Loucy (cell line): ENCODE data around the gene OPRM1.
A peak's percentile ranks its signal among the peaks of the same experiment; 100 is the strongest.

Experiments
- H2AFZ ChIP-seq: fragments of 200-600 bp; sonication (generic); 2 replicates; pipeline ENCODE4 v1.6.0; 2016; ENCODE audit warnings: antibody characterized with exemption, mild to moderate bottlenecking, low read length, moderate library complexity
- H3F3A ChIP-seq: fragments of 200-600 bp; 2 replicates; pipeline ENCODE4 v1.6.0; 2016; ENCODE audit warnings: antibody characterized with exemption, low read depth, mild to moderate bottlenecking
- H3K27me3 ChIP-seq: fragments of 200-600 bp; sonication (generic); 2 replicates; pipeline ENCODE4 v1.6.1; 2014; ENCODE audit warnings: low read length, mild to moderate bottlenecking; ENCODE audit not compliant: insufficient read depth, poor library complexity, severe bottlenecking
- H3K36me3 ChIP-seq: fragments of 200-600 bp; sonication (generic); 2 replicates; pipeline ENCODE4 v1.6.1; 2016; ENCODE audit warnings: low read length; ENCODE audit not compliant: insufficient read depth
- H3K4me1 ChIP-seq: fragments of 200-600 bp; sonication (generic); 2 replicates; pipeline ENCODE4 v1.5.1; 2014; ENCODE audit warnings: low read length, mild to moderate bottlenecking; ENCODE audit not compliant: insufficient read depth, poor library complexity, severe bottlenecking
- H3K4me2 ChIP-seq: fragments of 200-600 bp; sonication (generic); 2 replicates; pipeline ENCODE4 v1.6.0; 2014; ENCODE audit warnings: antibody characterized with exemption, low read length, low read depth, mild to moderate bottlenecking; ENCODE audit not compliant: poor library complexity, severe bottlenecking
- H3K4me3 ChIP-seq: fragments of 200-600 bp; sonication (generic); 2 replicates; pipeline ENCODE4 v1.5.1; 2014; ENCODE audit warnings: low read length, mild to moderate bottlenecking, mixed read lengths; ENCODE audit not compliant: poor library complexity, severe bottlenecking
- H3K79me2 ChIP-seq: fragments of 200-600 bp; sonication (generic); 2 replicates; pipeline ENCODE4 v1.6.1; 2014; ENCODE audit warnings: low read length; ENCODE audit not compliant: insufficient read depth
- H3K9ac ChIP-seq: fragments of 200-600 bp; sonication (generic); 2 replicates; pipeline ENCODE4 v1.6.0; 2014; ENCODE audit warnings: mild to moderate bottlenecking, low read depth, low read length, moderate library complexity; ENCODE audit not compliant: poor library complexity, severe bottlenecking
- H3K9me2 ChIP-seq: fragments of 200-600 bp; sonication (generic); replicated peaks from 2 replicates; pipeline ENCODE4 v1.6.1; 2016; ENCODE audit warnings: low read depth, low read length, mixed read lengths
- H3K9me3 ChIP-seq: fragments of 200-600 bp; sonication (generic); 2 replicates; pipeline ENCODE4 v1.6.1; 2014; ENCODE audit warnings: mild to moderate bottlenecking, antibody characterized with exemption, low read length, low read depth; ENCODE audit not compliant: insufficient read depth
- H4K20me1 ChIP-seq: fragments of 200-600 bp; sonication (generic); 2 replicates; pipeline ENCODE4 v1.6.0; 2014; ENCODE audit warnings: antibody characterized with exemption, low read length, mild to moderate bottlenecking; ENCODE audit not compliant: insufficient read depth, poor library complexity, severe bottlenecking
- EZH2phosphoT487 ChIP-seq: fragments of 200-600 bp; IDR thresholded peaks from 2 replicates; pipeline ENCODE4 v1.6.1; 2018; ENCODE audit warnings: antibody characterized with exemption, mild to moderate bottlenecking, moderate library complexity, borderline replicate concordance
- TF ChIP-seq, protein P1 (sequence below): fragments of 200-600 bp; sonication (generic); conservative IDR thresholded peaks from 2 replicates; pipeline ENCODE4 v1.5.1; 2014; ENCODE audit warnings: mild to moderate bottlenecking, antibody characterized with exemption, low read length

The OPRM1 gene

DNA sequence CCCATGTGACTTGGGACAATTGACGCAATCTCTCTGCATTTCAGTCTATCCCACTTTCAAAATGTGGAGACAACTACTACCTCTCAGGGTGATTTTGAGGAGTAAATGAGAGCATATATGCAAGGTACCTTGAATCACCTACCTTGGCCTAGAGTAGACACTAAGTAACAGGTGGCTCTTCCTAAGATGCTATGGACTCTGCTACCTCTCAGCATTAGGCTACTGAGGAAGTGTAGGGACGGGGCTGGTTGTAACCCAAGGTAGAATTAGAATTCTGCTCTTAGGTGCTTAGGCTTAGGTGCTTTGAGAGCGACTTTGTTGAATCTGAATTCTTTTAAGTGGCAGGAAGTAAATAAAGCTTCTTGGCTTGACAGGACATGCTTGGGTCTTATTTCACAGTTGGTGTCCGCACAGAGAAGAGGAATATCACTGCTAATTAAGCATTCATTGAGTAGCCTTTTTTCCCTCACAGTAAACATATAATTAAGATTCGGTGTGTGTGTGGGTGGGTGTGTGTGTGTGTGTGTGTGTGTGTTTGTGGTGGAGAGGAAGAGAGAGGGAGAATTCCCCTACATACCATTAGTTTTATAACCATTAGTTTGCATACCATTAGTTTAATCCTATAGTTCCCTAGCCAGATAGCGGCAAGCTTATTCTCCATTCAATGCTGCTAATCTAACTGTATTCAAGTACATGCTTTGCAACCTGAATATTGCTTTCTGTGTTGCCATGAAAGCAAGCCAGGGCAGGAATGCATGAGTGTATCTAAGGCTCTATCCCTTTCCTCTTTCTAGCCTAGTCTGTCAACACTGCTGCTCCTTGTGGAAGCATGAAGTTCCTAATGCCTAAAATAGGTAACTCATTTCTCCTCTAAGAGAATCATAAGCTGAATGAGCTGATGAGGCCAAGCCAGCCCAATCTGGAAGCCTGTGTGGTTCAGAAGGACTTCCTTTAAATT lies 205.0 kb downstream of the OPRM1 start:
- 0 out of 2 replicates have a peak, but pooled peaks cover 2% of the 10 kb centered on the region for H3F3A ChIP-seq
- no peaks in the 10 kb centered on the region for H3K27me3 ChIP-seq
- H3K79me2 ChIP-seq: peaks cover 18% of the 10 kb centered on the region
- H4K20me1 ChIP-seq: no peaks in the 10 kb centered on the region
- H3K36me3 ChIP-seq: no peaks in the 10 kb centered on the region
- H3K4me2 ChIP-seq: peak overlapping the region; percentile 90
- peak overlapping the region; percentile 53 for H3K9ac ChIP-seq
- no peak overlapping the region for H2AFZ ChIP-seq
- H3K4me3 ChIP-seq: peak overlapping the region; percentile 75
- H3K9me2 ChIP-seq: no peaks in the 10 kb centered on the region
- TF ChIP-seq, protein P1, sequence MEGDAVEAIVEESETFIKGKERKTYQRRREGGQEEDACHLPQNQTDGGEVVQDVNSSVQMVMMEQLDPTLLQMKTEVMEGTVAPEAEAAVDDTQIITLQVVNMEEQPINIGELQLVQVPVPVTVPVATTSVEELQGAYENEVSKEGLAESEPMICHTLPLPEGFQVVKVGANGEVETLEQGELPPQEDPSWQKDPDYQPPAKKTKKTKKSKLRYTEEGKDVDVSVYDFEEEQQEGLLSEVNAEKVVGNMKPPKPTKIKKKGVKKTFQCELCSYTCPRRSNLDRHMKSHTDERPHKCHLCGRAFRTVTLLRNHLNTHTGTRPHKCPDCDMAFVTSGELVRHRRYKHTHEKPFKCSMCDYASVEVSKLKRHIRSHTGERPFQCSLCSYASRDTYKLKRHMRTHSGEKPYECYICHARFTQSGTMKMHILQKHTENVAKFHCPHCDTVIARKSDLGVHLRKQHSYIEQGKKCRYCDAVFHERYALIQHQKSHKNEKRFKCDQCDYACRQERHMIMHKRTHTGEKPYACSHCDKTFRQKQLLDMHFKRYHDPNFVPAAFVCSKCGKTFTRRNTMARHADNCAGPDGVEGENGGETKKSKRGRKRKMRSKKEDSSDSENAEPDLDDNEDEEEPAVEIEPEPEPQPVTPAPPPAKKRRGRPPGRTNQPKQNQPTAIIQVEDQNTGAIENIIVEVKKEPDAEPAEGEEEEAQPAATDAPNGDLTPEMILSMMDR: no peak
- no peak for TF ChIP-seq EZH2phosphoT487
- no peaks in the 10 kb centered on the region for H3K9me3 ChIP-seq
- H3K4me1 ChIP-seq: peaks cover 60% of the 10 kb centered on the region

DNA sequence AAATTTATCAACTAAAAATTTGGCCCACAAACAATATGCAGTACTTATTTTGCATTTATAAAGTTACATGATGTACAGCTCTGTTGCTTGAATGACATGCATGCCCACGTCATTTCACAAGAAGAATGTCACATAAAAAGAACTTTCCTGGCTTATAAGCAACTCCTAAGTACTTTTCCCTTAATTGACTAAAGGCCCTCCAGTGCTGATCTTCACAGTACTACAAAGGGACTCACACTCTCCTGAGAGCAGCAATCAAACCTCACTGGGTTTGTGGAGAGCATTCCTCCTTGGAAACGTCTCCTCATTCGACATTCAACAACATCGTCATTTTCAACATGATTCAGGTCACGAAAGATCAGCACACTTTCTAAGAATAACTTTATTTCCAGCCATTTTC lies 206.5 kb downstream of the OPRM1 start:
- H3K9me2 ChIP-seq: no peaks in the 10 kb centered on the region
- peaks cover 18% of the 10 kb centered on the region for H3K79me2 ChIP-seq
- TF ChIP-seq EZH2phosphoT487: no peak
- TF ChIP-seq, protein P1: no peak
- peak overlapping the region; percentile 90 for H3K4me2 ChIP-seq
- peaks cover 74% of the 10 kb centered on the region for H3K4me1 ChIP-seq
- H4K20me1 ChIP-seq: no peaks in the 10 kb centered on the region
- peak overlapping the region; percentile 53 for H3K9ac ChIP-seq
- peak overlapping the region; percentile 75 for H3K4me3 ChIP-seq
- H3K9me3 ChIP-seq: no peaks in the 10 kb centered on the region
- peaks cover 2% of the 10 kb centered on the region; the same call in 1 of the 2 replicates for H3F3A ChIP-seq
- H3K27me3 ChIP-seq: no peaks in the 10 kb centered on the region
- no peak overlapping the region for H2AFZ ChIP-seq
- no peaks in the 10 kb centered on the region for H3K36me3 ChIP-seq

DNA sequence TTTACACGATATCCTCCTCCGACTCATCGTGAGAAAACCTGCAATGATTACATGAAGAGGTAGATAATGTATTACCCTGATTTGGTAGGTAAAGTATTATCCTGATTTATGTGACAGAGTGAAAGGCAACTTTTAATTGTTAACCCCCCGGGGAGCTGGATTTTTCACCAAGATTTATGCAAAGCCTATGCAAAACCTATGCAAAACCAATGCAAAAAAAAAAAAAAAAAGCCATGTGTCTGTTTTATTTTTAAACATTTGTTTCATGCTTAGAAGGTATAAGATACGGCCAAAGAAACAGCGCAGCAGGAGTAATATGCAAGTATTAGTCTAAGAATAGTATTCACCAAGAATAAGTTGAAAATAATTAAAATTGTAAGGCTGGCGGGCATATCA lies 207.7 kb downstream of the OPRM1 start:
- TF ChIP-seq EZH2phosphoT487: no peak
- TF ChIP-seq, protein P1: no peak
- H3K9ac ChIP-seq: peak overlapping the region; percentile 71
- H3K36me3 ChIP-seq: no peaks in the 10 kb centered on the region
- H3K27me3 ChIP-seq: no peaks in the 10 kb centered on the region
- no peaks in the 10 kb centered on the region for H3K9me2 ChIP-seq
- no peaks in the 10 kb centered on the region for H3K9me3 ChIP-seq
- no peaks in the 10 kb centered on the region for H4K20me1 ChIP-seq
- no peaks in the 10 kb centered on the region; the same call in 1 of the 2 replicates for H3F3A ChIP-seq
- H3K79me2 ChIP-seq: peaks cover 18% of the 10 kb centered on the region
- peak overlapping the region; percentile 80; the same call in 1 of the 2 replicates for H2AFZ ChIP-seq
- peak overlapping the region; percentile 90 for H3K4me2 ChIP-seq
- H3K4me3 ChIP-seq: peak overlapping the region; percentile 75
- peaks cover 82% of the 10 kb centered on the region for H3K4me1 ChIP-seq
